GF-D8 (cell line): ENCODE measurements around the gene MGST3.
"Not testable (repeated sequence)": the region's sequence is repeated elsewhere in the genome, so short reads cannot be mapped to it uniquely, and the experiment has no call there.

Experiments used
- DNase-seq: peaks from one replicate; lab custom pipeline; 2025; lab: John Stamatoyannopoulos, UW

Gene MGST3

GRCh38 chr1:165629151-165629550, 1.9 kb upstream of the MGST3 start:
- no peak for DNase-seq

- DNase-seq = no peak
These were observed 996 bp upstream of the MGST3 start for GRCh38 chr1:165629848-165630628.

GRCh38 chr1:165631342-165632151, 513 bp downstream of the MGST3 start:
- peak; percentile 36 for DNase-seq

GRCh38 chr1:165632152-165632469, 1.1 kb downstream of the MGST3 start:
- DNase-seq = no peak

GRCh38 chr1:165632491-165632890, 1.5 kb downstream of the MGST3 start:
- no peak for DNase-seq

GRCh38 chr1:165633614-165634013, 2.6 kb downstream of the MGST3 start:
- no peak for DNase-seq

- no peak for DNase-seq
These were observed 3.3 kb downstream of the MGST3 start for GRCh38 chr1:165634154-165634921.

GRCh38 chr1:165635329-165635728, 4.3 kb downstream of the MGST3 start:
- no peak for DNase-seq

- DNase-seq = no peak
These were observed 4.8 kb downstream of the MGST3 start for GRCh38 chr1:165635823-165636222.

GRCh38 chr1:165637427-165637826, 6.4 kb downstream of the MGST3 start:
- peak; percentile 43 for DNase-seq

GRCh38 chr1:165638211-165638610, 7.2 kb downstream of the MGST3 start:
- not testable (repeated sequence) for DNase-seq

- DNase-seq = no peak
These were observed 9.0 kb downstream of the MGST3 start for GRCh38 chr1:165639821-165640623.

GRCh38 chr1:165641231-165641987, 10.4 kb downstream of the MGST3 start:
- no peak for DNase-seq

GRCh38 chr1:165644064-165644735, 13.2 kb downstream of the MGST3 start:
- DNase-seq = no peak

- DNase-seq = no peak
These were observed 14.8 kb downstream of the MGST3 start for GRCh38 chr1:165645654-165646366.

GRCh38 chr1:165647517-165647916, 16.5 kb downstream of the MGST3 start:
- no peak for DNase-seq

GRCh38 chr1:165647970-165648369, 16.9 kb downstream of the MGST3 start:
- DNase-seq = no peak

- no peak for DNase-seq
These were observed 18.0 kb downstream of the MGST3 start for GRCh38 chr1:165648919-165649572.

- DNase-seq = no peak
These were observed 20.1 kb downstream of the MGST3 start for GRCh38 chr1:165650981-165651625.
